ENCODE results near the gene SFXN2. TPM values are rescaled to one million over a fixed set of nuclear protein-coding genes. Genes with fewer than 3 reads are reported as not detected.

Gene SFXN2
- total RNA-seq, 4 donors from 2014 or later = 1.9 to 5.6 (median 3.1) TPM

DNA sequence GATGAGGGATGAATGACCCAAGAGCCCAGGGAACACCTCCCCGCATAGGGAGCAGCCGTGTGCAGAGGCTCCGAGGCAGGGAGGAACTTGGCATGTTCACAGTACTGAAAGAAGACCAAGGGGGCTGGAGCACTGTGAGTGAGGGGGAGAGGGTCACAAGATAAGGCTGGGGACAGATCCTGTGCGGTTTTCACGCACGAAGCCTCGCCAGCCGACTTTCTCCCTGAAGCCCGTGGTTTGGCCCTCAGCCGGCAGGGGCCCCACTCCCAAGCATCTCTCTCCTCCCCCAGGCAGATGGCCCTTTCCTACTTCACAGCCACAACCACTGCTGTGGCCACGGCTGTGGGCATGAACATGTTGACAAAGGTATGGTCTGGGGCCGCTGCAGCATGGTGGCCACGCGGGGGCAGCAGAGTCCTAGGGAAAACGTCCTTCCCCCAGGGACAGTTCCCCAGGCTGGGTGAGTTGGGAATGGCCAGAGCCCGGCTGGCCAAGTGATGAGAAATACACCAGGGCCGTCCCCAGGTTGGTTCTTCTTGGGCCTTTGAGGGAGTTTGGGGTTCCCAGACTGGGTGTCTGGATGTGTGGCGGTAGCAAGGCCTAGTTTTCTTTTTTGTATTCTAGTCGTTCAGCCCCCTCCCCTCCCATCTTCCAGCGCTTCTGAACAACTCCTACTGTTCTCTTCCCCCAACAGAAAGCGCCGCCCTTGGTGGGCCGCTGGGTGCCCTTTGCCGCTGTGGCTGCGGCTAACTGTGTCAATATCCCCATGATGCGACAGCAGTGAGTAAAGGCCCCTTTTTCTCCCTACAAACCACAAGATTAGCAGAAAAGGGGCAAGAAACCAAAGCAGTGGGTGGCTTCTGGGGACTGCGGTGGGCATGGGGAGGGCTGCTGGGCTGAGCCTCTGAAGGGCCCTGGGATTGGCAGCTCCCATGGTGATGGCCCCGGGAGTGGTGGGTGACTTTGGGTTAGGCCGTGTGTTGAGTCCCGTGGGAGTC lies 14.9 kb downstream of the SFXN2 start:
- Histone ChIP-seq H3K27ac (no peak overlapping the region), H3K9me3 (no peaks in the 10 kb centered on the region), H3K27me3 (no peaks in the 10 kb centered on the region), H3K4me1 (no peaks in the 10 kb centered on the region), H3K4me3 (no peak overlapping the region), H3K36me3 (peaks cover 26% of the 10 kb centered on the region)
- no peak for TF ChIP-seq EP300 (IDR thresholded peaks at IDR 0.05)
- TF ChIP-seq, protein P1, sequence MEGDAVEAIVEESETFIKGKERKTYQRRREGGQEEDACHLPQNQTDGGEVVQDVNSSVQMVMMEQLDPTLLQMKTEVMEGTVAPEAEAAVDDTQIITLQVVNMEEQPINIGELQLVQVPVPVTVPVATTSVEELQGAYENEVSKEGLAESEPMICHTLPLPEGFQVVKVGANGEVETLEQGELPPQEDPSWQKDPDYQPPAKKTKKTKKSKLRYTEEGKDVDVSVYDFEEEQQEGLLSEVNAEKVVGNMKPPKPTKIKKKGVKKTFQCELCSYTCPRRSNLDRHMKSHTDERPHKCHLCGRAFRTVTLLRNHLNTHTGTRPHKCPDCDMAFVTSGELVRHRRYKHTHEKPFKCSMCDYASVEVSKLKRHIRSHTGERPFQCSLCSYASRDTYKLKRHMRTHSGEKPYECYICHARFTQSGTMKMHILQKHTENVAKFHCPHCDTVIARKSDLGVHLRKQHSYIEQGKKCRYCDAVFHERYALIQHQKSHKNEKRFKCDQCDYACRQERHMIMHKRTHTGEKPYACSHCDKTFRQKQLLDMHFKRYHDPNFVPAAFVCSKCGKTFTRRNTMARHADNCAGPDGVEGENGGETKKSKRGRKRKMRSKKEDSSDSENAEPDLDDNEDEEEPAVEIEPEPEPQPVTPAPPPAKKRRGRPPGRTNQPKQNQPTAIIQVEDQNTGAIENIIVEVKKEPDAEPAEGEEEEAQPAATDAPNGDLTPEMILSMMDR (IDR thresholded peaks at IDR 0.05) = peak; percentile 85 to 86
- WGBS = 63% methylated on average over 29 of the region's 30 CpGs
- DNase-seq (ENCODE audit: low spot score in 2 of 2) = peak; percentile 91 to 94

DNA sequence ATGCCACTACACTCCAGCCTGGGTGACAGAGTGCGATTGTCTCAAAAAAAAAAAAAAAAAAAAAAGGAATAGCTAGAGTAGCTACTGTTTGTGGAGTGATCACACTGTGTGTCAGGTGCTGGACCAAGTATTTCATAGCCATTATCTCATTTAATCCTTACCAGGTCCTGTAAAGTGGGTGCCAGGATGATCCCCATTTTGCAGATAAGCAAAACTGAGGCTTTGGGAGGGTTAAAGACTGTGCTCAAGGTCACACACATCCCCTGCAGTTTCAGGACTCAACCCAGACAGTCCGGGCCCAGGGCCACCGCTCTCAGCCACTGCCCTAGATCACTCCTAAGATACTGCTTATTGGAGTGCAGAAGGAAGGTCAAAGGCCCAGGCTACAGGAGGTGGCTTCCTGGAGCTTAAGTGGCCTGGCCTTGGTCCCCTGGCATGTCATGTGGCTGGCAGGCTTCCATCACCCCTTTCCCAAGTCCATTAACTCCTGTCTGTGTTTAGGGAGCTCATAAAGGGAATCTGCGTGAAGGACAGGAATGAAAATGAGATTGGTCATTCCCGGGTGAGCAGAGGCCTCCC lies 16.9 kb downstream of the SFXN2 start:
- H3K27me3 ChIP-seq = no peaks in the 10 kb centered on the region
- 84% methylated on average over 5 of the region's 5 CpGs for WGBS
- no peak overlapping the region for H3K27ac ChIP-seq
- TF ChIP-seq POLR2AphosphoS5 (IDR thresholded peaks at IDR 0.05) = no peak
- TF ChIP-seq EP300 (IDR thresholded peaks at IDR 0.05) = no peak
- no peak for TF ChIP-seq POLR2A (IDR thresholded peaks at IDR 0.05)
- TF ChIP-seq, protein P1 (IDR thresholded peaks at IDR 0.05) = no peak
- H3K36me3 ChIP-seq = peaks cover 26% of the 10 kb centered on the region
- no peak for DNase-seq (ENCODE audit: low spot score in 2 of 2)
- H3K9me3 ChIP-seq = no peaks in the 10 kb centered on the region
- no peaks in the 10 kb centered on the region for H3K4me1 ChIP-seq
- no peak overlapping the region for H3K4me3 ChIP-seq

DNA sequence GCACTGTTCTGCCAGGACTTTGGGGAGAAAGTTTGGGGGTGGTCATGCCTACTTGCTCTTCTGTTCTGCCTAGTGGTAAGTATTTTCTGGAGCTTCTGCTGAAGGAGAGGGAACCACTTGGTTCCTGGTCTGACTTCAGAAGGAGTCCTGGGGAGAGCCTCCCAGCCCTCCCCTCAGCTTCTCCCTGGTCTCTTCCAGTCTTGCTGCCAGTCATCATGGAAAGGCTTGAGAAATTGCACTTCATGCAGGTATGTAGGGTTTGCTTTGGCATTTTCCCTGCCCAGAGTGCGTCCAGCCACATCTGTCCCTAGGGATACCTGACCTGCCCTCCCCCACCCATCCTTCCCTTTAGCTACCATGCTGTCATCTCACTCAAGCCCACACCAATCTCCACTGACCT lies 18.2 kb downstream of the SFXN2 start:
- no peaks in the 10 kb centered on the region for H3K4me1 ChIP-seq
- TF ChIP-seq, protein P1 (IDR thresholded peaks at IDR 0.05) = no peak
- no peak for TF ChIP-seq POLR2A (IDR thresholded peaks at IDR 0.05)
- TF ChIP-seq POLR2AphosphoS5 (IDR thresholded peaks at IDR 0.05) = no peak
- no peak for TF ChIP-seq EP300 (IDR thresholded peaks at IDR 0.05)
- peaks cover 25% of the 10 kb centered on the region for H3K36me3 ChIP-seq
- no peaks in the 10 kb centered on the region for H3K27me3 ChIP-seq
- 83% methylated on average over 1 of the region's 1 CpG for WGBS
- H3K9me3 ChIP-seq = no peaks in the 10 kb centered on the region
- H3K27ac ChIP-seq = no peak overlapping the region
- H3K4me3 ChIP-seq = no peak overlapping the region
- no peak for DNase-seq (ENCODE audit: low spot score in 2 of 2)

DNA sequence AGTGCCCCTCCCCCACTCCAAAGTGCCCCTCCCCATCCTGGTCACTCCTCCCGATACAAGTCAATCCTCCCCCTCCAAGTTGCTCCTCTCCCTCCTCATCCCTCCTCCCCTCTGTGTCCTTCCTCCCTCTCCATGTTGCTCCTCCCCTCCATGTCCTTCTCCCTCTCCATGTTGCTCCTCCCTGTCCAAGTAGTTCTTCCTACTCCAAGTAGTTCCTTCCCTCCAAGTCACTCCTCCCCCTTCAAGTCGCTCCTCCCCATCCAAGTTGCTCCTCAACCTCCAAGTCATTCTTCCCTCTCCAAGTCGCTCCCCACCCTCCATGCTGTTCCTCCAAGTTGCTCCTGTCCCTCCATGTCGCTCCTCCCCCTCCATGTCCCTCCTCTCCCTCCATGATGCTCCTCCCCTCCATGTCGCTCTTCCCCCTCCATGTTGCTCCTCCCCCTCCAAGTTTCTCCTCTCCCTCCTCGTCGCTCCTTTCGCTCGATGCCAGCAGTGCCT lies 20.7 kb downstream of the SFXN2 start:
- H3K4me3 ChIP-seq = no peak overlapping the region

More for the DNA sequence above, 20.7 kb downstream of the SFXN2 start:
- TF ChIP-seq EP300 (IDR thresholded peaks at IDR 0.05) (no peak), POLR2AphosphoS5 (IDR thresholded peaks at IDR 0.05) (no peak)
- TF ChIP-seq, protein P1 (IDR thresholded peaks at IDR 0.05) = no peak
- 63% methylated on average over 9 of the region's 9 CpGs for WGBS
- Histone ChIP-seq H3K36me3 (peaks cover 22% of the 10 kb centered on the region), H3K27ac (no peak overlapping the region), H3K9me3 (no peaks in the 10 kb centered on the region), H3K27me3 (no peaks in the 10 kb centered on the region), H3K4me1 (no peaks in the 10 kb centered on the region)
- DNase-seq (ENCODE audit: low spot score in 2 of 2) = no peak
